Fibroblast of skin of right biceps (primary cell): Measurements from ENCODE around the gene GATAD1.
"Not testable (repeated sequence)": the region's sequence is repeated elsewhere in the genome, so short reads cannot be mapped to it uniquely, and the experiment has no call there.

Experiments used
- DNase-seq: peaks from one replicate; pipeline ENCODE4 v3.0.0-alpha.2; 2013

The GATAD1 gene

DNA sequence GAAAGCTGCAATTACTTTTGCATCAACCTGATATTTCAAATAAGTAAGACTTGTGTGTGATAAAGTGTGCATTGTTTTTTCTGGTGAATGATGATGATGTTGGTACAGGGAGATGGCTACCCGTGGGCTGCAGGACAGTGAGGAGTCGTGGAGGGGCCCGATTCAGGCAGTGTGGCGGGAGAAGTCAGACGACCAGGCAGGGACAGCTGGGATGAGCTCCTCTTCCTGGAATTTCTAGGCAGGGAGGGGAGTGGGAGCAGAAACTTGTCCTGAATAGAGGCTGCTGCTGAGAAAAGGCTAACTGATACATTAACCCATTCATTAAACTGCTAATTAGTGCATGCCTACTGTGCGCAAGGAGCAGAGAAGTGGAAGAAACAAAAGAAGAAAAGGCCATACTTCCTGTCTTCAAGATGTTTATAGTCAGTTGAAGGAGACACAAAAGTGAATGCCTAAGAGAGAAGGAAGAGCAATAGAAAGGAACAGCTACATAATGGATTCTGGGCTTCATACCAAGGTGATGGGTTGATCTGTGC, 9.3 kb upstream of the GATAD1 start:
- no peak for DNase-seq

DNA sequence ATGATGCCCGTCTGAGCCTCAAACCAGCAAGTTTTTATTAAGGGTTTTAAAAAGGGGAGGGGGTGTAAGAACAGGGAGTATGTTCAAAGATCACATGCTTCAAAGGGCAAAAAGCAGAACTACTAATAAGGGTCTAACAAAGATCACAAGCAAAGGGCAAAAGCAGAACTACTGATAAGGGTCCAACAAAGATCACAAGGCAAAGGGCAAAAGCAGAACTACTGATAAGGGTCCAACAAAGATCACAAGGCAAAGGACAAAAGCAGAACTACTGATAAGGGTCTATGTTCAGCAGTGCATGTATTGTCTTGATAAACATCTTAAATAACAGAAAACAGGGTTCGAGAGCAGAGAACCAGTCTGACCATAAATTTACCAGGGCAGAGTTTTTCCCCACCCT, 4.6 kb upstream of the GATAD1 start:
- DNase-seq, result not testable (repeated sequence)

DNA sequence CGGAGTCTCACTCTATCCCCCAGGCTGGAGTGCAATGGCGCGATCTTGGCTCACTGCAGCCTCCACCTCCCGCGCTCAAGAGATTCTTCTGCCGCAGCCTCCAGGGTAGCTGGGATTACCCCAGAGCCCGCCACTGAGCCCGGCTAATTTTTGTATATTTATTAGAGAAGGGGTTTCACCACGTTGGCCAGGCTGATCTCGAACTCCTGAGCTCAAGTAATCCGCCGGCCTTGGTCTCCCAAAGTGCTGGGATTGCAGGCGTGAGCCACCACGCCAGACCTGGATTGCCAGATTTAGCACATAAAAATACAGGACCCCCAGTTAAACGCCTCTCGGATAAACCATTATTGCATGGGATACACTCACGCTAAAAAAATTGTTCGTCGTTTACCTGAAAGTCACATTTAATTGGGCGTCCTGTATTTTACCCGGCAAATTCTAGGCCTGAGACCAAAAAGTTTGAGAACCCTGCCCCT, 375 bp upstream of the GATAD1 start:
- no peak for DNase-seq

DNA sequence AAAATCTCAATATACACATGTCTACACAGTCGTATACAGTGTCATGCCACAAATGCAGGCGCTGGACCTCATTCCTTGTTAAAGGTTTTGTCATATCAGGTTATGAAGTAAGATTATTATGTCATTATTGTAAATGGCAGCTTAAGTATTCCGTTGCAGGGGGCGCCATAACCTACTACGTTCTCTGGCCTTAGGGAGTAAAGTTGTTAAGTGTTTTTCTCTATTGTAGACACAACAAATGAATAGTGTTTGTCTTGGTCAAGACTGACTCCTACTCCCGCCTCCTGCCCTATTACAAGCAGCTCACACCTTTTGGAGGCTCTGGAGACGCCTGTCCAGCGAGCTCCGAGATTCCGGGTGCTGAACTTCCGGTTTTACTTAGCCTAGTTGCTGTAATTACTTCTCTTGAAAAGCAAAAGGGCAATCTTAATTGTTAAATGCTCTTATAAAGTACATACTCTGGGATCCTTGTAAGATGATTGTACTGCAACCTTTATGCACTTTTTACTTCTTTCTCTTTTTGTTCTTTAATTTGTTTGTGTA, 994 bp downstream of the GATAD1 start:
- peak; percentile 50 for DNase-seq

DNA sequence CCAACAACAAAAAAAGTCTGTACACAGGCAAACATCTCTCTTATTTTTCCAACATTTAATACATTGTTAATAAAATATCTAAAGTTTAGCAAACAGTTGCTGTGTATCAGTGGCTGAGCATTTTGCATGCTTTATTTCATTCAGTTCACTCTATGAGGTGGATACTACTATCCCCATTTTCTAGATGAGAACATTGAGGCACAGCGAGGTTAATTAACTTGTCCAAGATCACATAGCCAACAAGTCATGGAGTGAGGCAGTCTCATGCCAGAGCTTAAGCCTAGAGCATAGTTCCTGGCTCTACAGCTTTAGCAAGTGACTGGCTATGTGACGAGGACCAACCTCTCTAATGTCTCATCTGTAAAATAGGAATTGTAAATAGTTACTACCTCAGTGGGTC, 4.4 kb downstream of the GATAD1 start:
- no peak for DNase-seq

DNA sequence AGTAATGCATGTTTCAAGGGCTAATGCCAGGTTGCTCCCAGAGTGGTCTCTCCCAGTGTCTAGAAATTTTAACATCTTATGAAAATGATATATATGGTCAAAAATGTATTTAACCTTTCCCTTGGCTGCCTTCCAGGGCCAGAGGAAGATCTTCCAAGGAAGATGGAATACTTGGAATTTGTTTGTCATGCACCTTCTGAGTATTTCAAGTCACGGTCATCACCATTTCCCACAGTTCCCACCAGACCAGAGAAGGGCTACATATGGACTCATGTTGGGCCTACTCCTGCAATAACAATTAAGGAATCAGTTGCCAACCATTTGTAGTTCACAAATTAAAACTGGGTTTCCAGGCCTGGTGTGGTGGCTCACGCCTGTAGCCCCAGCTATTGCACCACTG, 9.0 kb downstream of the GATAD1 start:
- DNase-seq, result peak; percentile 80

DNA sequence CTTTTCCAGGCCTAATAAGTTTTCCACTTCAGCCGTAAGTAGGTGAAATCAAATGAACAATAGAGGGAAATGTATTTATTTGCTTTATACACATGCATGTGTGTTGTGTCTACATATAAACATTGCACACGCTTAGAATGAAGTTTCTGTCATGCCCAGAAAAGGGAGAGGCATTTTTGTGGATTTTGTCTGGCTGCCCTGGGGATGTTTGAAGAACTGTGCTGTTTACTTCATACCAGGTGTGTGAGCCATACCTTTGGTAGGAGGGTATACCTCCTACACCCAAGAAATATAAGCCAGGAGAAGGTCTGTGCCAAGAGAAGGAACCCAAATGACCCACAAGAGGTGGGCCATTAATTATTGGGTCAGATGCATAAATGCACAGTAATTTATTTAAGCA, 12.8 kb downstream of the GATAD1 start:
- no peak for DNase-seq

DNA sequence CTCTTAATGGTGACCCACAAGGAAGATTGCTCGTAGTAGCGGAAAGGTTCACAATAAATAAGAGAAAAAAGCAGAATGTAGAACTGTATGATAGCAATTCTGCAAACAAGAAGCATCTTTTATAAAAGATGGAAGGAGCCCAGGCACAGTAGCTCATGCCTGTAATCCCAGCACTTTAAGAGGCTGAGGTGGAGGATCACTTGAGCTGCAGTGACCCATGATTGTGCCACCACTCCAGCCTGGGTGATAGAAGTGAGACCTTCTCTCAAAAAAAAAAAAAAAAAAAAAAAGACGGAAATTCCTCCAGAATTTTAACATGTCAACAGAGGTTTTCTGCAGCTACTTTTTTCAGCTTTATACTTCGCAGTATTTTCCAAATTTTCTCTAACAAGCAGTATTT, 13.2 kb downstream of the GATAD1 start:
- DNase-seq, result no peak

DNA sequence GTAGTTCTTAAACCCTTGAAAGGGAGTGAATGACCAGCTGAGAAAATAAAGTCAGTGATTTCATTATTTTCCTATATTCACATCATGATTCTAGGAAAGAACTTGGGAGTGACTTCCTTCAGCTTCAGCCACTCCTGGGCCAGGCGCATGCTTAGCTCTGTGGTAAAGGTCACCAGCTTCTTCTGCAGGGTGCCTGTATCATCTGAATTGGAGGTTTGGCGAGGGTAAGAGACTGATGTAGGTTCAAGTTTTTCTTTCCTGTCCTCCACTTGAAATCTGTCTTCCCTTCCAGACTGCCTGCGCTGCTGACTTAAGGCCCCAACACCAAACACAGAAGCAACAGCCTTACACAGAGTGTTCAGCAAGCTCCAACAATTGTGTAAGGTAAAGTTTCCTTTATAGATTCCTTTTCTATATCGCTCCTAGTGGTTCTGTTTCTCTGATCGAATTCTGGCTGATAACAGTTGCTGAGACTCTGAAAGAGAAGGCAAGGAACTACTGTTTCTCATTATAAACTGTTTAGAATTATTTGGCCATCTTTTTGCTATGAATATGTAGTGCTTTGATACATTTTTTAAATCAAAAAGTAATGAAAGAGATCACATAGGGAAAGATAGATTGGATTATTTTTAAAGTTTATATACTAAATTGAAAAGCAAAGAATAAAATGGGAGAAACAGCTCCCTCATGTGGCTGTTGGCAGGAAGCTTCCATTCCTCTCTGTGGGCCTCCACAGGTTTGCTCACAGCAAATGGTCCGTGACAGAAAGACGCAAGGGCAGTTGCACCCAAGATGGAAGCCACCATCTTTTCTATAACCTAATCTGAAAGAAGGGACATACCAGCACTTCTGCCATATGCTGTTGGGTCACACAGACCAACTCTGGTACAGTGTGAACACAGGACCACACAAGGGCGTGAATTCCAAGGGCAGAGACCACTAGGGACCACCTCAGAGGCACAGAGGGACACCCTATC, 14.0 kb downstream of the GATAD1 start:
- peak; percentile 46 for DNase-seq

DNA sequence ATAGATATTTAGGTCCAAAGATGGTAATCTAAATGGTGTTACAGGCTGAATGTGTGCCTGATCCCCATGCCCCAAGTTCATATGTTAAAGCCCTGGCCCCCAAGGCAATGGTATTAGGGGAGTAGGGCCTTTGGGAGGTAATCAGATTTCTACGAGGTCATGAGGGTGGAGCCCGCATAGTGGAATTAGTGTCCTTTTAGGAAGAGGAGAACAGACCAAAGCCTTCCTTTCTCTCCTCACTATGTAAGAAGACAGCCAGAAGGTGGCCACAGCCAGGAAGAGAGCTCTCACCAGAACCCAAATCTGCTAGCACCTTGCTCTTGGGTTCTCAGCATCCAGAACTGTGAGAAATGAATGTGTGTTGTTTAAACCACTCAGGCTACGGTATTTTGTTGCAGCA, 15.3 kb downstream of the GATAD1 start:
- no peak for DNase-seq

DNA sequence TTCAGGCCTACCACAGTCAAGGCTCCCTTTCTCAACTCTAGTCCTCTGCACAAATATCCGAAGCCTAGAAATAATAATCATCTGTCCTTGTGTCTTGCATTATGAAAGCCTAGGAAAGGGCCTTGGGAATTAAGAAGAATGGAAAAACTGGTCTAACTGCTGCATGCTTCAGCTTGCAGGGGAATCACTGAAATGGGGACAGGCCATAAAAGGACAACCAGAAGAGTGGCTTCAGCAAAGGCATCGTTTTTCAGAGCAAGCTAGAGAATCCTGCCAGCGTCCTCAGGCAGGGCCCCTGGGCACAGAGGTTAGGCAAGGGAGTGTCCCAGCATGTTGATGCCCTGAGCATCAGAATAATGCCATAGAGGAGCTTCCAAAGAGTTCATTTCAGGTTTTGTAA, 17.2 kb downstream of the GATAD1 start:
- DNase-seq, result no peak

DNA sequence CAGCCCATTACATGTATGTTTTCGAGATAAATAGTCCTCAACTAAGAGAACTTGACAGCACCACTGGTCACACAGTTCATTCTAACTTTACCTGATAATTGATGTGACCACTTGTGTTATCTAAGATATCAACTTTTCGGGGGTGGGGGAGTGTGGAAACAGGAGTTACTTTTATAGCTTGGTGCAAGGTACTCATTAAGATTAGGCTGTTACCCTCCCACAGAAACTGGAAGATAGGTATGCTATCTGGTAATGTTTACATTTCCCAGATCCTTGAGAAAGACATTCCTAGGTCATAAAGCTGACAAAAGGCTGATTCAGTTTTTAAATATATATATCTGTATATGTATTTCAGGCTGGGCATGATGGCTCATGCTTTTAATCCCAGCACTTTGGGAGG, 19.4 kb downstream of the GATAD1 start:
- no peak for DNase-seq

DNA sequence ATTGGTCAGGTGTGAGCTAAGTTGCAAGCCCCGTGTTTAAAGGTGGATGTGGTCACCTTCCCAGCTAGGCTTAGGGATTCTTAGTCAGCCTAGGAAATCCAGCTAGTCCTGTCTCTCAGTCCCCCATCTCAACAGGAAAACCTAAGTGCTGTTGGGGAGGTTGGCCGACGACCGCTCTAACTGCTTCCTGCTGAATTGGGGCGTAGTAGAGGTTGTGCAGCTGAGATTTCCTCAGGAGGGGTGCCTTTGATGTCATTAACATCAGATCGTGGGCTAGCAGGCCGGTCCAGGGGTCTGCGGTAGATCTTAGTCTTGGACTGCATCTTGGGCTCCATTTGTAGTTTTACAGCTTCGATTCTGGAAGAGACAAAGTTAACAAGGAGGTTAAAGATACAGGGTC, 21.3 kb downstream of the GATAD1 start:
- not testable (repeated sequence) for DNase-seq

DNA sequence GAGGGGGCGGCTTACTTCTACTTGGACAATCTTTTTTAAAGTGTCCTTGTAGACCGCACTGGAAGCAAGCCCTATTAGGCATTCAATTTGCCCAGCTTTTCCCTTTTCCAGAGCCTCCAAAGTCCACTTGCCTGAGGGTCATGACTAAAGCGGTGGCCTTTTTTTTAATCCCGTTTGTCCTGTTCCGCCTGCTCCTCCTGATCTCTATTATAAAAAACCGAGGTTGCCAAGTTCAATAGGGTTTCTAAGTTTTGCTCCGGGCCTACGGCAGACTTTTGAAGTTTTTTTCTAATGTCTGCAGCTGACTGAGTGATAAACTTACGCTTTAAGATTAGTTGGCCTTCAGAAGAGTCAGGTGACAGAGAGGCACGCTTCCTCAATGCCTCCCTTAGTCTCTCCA, 26.7 kb downstream of the GATAD1 start:
- DNase-seq, result not testable (repeated sequence)

DNA sequence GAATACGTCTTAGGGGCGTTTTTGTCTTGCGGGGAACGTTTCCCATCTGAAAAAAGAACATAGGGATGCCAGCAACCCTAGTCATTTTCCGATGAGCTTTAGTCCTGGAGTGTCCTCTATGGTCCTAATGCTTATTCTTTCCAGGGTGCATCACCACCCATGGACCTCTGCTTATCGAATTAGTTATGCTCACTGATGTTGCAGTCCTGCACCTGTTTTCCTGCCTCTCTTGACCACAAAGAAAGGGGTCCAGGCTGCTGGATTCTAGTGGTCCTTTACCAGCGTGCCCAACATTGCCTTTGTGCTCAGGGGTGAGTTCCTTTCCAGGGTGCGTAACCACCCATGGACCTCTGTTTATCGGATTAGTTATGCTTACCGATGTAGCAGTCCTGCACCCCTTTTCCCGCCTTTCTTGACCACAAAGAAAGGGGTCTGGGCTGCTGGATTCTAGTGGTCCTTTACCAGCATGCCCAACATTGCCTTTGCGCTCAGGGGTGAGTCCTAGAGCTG, 28.0 kb downstream of the GATAD1 start:
- DNase-seq, result not testable (repeated sequence)

DNA sequence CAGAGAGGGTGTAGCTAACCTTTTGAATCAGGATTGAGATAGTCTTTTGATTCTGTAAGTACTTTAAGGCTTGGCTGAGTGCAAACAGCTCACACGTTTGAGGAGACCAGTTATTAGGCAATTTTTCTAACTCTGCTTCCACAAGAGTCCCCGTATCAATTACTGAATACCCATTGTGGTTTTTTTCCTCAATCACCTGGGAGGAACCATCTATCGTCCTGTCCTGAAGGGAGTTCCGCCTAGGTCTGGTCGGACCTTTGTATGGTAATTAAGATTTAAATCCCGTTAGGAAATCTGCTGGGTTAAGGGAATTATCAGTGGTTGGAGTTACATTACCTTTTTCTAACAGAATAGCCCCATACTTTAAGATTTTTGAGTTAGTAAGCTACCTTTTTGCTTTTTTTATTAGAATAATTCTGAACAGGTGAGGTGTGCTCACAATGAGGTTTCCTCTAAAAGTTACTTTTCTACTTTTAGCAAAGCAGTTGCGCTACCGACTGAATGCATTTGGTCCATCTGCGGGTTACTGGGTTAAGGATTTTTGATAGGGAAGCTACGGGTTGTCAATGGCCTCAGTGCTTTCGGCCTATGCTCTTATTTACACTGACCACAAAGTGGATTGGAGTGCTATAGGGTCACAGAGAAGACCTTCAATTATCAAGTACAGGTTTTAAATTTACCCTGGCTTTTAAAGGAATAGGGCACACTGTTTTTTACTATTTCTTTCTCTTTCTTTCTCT, 28.7 kb downstream of the GATAD1 start:
- DNase-seq, result not testable (repeated sequence)

DNA sequence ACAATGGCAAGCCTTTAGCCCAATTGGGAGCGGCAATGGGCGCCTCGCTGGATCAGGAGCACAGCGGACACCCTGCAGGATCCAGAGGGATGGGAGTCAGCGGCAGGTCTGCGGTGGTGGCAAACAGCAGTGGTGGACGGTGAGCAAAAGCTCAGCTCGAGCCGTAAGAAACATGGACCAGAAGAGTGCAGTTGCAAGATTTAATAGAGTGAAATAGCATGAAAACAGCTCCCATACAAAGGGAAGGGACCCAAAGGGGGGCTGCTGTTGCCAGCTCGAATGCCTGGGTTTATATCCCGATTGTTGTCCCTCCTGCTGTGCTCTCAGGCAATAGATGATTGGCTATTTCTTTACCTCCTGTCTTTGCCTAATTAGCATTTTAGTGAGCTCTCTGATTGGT, 30.4 kb downstream of the GATAD1 start, which contains the start of gene ERVW-1:
ERVW-1 (minus strand) TSS at position 266 of the 400 bp plus-strand sequence. CDS start 7,565 bp downstream, outside the sequence.
- DNase-seq, result not testable (repeated sequence)

DNA sequence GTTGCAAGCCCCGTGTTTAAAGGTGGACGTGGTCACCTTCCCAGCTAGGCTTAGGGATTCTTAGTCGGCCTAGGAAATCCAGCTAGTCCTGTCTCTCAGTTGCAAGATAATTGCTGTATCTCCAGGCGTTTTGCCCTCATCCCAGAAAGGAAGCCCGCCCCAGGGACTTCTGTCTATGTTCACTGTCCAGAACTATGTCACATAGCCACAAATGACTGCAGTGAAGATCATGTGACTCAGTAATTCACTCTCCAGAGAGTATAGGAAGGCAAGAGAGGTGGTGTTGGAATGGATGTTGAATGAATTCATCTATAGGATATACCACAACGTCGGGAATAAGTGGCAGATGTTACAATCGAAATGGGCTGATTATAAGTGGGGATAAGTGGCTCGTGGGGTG, 30.8 kb downstream of the GATAD1 start:
- DNase-seq, result no peak

DNA sequence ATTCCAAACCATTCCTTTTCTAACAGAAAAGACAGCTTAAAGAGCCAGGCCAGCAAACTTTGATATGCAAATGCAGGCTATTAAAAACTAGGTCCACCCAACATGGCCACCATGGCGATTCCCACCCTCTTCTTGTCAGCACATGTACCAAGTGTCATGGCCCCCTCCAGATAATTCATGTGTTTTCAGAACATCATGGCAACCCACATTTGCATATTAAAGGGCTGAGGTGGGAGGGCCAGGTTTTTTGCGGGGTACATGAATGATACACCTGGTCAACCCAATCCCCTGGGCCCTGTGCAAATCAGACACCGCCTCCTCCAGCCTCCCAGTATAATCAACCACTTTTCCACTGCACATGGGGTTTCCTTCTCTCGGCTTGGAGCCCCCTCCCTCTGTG, 31.4 kb downstream of the GATAD1 start:
- no peak for DNase-seq

DNA sequence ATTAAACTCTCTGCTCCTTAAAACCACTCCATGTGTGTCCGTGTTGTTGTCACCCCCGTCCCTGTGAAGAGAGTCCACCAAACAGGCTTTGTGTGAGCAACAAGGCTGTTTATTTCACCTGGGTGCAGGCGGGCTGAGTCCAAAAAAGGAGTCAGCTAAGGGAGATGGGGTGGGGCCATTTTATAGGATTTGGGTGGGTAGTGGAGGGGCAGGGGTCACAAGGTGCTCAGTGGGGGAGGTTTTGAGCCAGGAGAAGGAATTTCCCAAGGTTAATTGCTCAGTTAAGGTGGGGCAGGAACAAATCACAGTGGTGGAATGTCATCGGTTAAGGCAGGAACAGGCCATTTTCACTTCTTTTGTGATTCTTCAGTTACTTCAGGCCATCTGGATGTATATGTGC, 31.9 kb downstream of the GATAD1 start:
- not testable (repeated sequence) for DNase-seq

DNA sequence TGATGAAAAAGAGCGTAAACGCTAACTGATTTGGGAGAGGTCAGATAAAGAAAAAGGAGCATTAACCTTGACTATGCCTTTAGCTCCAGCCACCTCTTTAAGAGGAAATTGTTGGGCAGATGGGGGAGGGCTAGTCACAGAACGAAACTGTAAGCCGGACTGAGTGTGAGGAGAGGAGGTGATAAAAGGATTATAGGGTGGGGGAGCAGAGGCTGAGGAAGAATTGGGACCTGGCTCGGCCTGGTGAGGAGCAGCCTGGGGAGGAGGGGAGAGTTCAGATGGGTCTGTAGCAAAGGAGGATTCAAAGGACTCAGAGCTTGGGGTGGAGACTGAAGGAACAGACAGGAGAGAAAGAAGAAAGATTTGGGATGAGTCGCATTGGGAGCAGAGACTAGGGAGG, 36.3 kb downstream of the GATAD1 start:
- DNase-seq, result not testable (repeated sequence)

DNA sequence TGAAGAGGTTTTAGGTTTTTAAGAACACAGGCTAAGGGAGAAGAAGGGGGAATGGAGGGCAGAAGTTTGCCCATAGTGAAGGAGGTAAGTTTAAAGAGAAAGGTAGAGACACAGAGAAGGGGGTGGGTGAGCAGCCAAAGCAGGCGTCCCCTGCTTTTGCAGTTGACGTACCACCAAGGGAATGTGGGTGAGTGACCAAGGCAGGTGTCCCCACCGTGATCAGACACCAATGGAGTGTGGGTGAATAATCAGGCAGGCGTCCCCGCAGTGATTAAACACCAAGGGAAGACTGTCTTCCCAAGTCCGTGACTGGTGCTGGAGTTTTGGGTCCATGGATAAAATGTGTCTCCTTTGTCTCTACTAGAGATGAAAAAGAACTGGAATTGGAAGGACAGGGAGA, 36.9 kb downstream of the GATAD1 start:
- not testable (repeated sequence) for DNase-seq
